ENCODE results near the gene FAM50B.
"Not testable (repeated sequence)": the region's sequence is repeated elsewhere in the genome, so short reads cannot be mapped to it uniquely, and the experiment has no call there.

FAM50B gene

GRCh38 chr6:3852391-3852790 is 3.2 kb downstream of the FAM50B start:
- no peak overlapping the region for H3K9ac ChIP-seq (ENCODE audit: low read length)
- no peak overlapping the region for H3K4me3 ChIP-seq (ENCODE audit: low read depth in 1 of 2, low read length in 2 of 2)
- H3K9me3 ChIP-seq (ENCODE audit: low read length), result no peaks in the 10 kb centered on the region
- H3K4me1 ChIP-seq (ENCODE audit: insufficient read depth, low read length), result peaks cover 13% of the 10 kb centered on the region
- H3K36me3 ChIP-seq (ENCODE audit: insufficient read depth, low read length), result no peaks in the 10 kb centered on the region
- no peak overlapping the region for H3K27ac ChIP-seq (ENCODE audit: low read depth, low read length)
- no peaks in the 10 kb centered on the region for H3K27me3 ChIP-seq (ENCODE audit: control insufficient read depth in 1 of 2, insufficient read depth in 2 of 2, low read length in 2 of 2)

GRCh38 chr6:3855866-3856265 is 6.7 kb downstream of the FAM50B start:
- Histone ChIP-seq H3K27me3 (ENCODE audit: control insufficient read depth in 1 of 2, insufficient read depth in 2 of 2, low read length in 2 of 2) (no peaks in the 10 kb centered on the region), H3K27ac (ENCODE audit: low read depth, low read length) (no peak overlapping the region), H3K4me3 (ENCODE audit: low read depth in 1 of 2, low read length in 2 of 2) (no peak overlapping the region), H3K36me3 (ENCODE audit: insufficient read depth, low read length) (no peaks in the 10 kb centered on the region), H3K9me3 (ENCODE audit: low read length) (no peaks in the 10 kb centered on the region), H3K9ac (ENCODE audit: low read length) (no peak overlapping the region), H3K4me1 (ENCODE audit: insufficient read depth, low read length) (peaks cover 1% of the 10 kb centered on the region)

GRCh38 chr6:3856576-3856975 is 7.4 kb downstream of the FAM50B start:
- H3K4me1 ChIP-seq (ENCODE audit: insufficient read depth, low read length), result no peaks in the 10 kb centered on the region
- no peaks in the 10 kb centered on the region for H3K27me3 ChIP-seq (ENCODE audit: control insufficient read depth in 1 of 2, insufficient read depth in 2 of 2, low read length in 2 of 2)
- H3K4me3 ChIP-seq (ENCODE audit: low read depth in 1 of 2, low read length in 2 of 2), result no peak overlapping the region
- no peak overlapping the region for H3K9ac ChIP-seq (ENCODE audit: low read length)
- H3K36me3 ChIP-seq (ENCODE audit: insufficient read depth, low read length), result no peaks in the 10 kb centered on the region
- no peaks in the 10 kb centered on the region for H3K9me3 ChIP-seq (ENCODE audit: low read length)
- no peak overlapping the region for H3K27ac ChIP-seq (ENCODE audit: low read depth, low read length)

GRCh38 chr6:3857468-3858456 is 8.6 kb downstream of the FAM50B start:
- no peak overlapping the region for H3K27ac ChIP-seq (ENCODE audit: low read depth, low read length)
- H3K4me1 ChIP-seq (ENCODE audit: insufficient read depth, low read length), result no peaks in the 10 kb centered on the region
- H3K36me3 ChIP-seq (ENCODE audit: insufficient read depth, low read length), result no peaks in the 10 kb centered on the region
- H3K27me3 ChIP-seq (ENCODE audit: control insufficient read depth in 1 of 2, insufficient read depth in 2 of 2, low read length in 2 of 2), result no peaks in the 10 kb centered on the region
- no peak overlapping the region for H3K4me3 ChIP-seq (ENCODE audit: low read depth in 1 of 2, low read length in 2 of 2)
- no peaks in the 10 kb centered on the region for H3K9me3 ChIP-seq (ENCODE audit: low read length)
- H3K9ac ChIP-seq (ENCODE audit: low read length), result no peak overlapping the region

- H3K27ac ChIP-seq (ENCODE audit: low read depth, low read length), result no peak overlapping the region
- H3K9me3 ChIP-seq (ENCODE audit: low read length), result no peaks in the 10 kb centered on the region
- no peak overlapping the region for H3K4me3 ChIP-seq (ENCODE audit: low read depth in 1 of 2, low read length in 2 of 2)
- no peak overlapping the region for H3K9ac ChIP-seq (ENCODE audit: low read length)
- no peaks in the 10 kb centered on the region for H3K4me1 ChIP-seq (ENCODE audit: insufficient read depth, low read length)
- no peaks in the 10 kb centered on the region for H3K27me3 ChIP-seq (ENCODE audit: control insufficient read depth in 1 of 2, insufficient read depth in 2 of 2, low read length in 2 of 2)
- no peaks in the 10 kb centered on the region for H3K36me3 ChIP-seq (ENCODE audit: insufficient read depth, low read length)
Measured at GRCh38 chr6:3859878-3860552, 10.8 kb downstream of the FAM50B start.

- H3K36me3 ChIP-seq (ENCODE audit: insufficient read depth, low read length), result no peaks in the 10 kb centered on the region
- H3K27me3 ChIP-seq (ENCODE audit: control insufficient read depth in 1 of 2, insufficient read depth in 2 of 2, low read length in 2 of 2), result no peaks in the 10 kb centered on the region
- no peak overlapping the region for H3K27ac ChIP-seq (ENCODE audit: low read depth, low read length)
- H3K4me1 ChIP-seq (ENCODE audit: insufficient read depth, low read length), result no peaks in the 10 kb centered on the region
- no peaks in the 10 kb centered on the region for H3K9me3 ChIP-seq (ENCODE audit: low read length)
- H3K4me3 ChIP-seq (ENCODE audit: low read depth in 1 of 2, low read length in 2 of 2), result no peak overlapping the region
- no peak overlapping the region for H3K9ac ChIP-seq (ENCODE audit: low read length)
Measured at GRCh38 chr6:3861424-3861823, 12.3 kb downstream of the FAM50B start.

- no peak overlapping the region for H3K9ac ChIP-seq (ENCODE audit: low read length)
- H3K9me3 ChIP-seq (ENCODE audit: low read length), result no peaks in the 10 kb centered on the region
- H3K27me3 ChIP-seq (ENCODE audit: control insufficient read depth in 1 of 2, insufficient read depth in 2 of 2, low read length in 2 of 2), result no peaks in the 10 kb centered on the region
Measured at GRCh38 chr6:3862038-3862437, 12.9 kb downstream of the FAM50B start.

GRCh38 chr6:3863322-3863721 is 14.1 kb downstream of the FAM50B start:
- not testable (repeated sequence) for H3K36me3 ChIP-seq (ENCODE audit: insufficient read depth, low read length); H3K4me3 ChIP-seq (ENCODE audit: low read depth in 1 of 2, low read length in 2 of 2); H3K9me3 ChIP-seq (ENCODE audit: low read length); H3K27ac ChIP-seq (ENCODE audit: low read depth, low read length); H3K4me1 ChIP-seq (ENCODE audit: insufficient read depth, low read length); H3K9ac ChIP-seq (ENCODE audit: low read length); H3K27me3 ChIP-seq (ENCODE audit: control insufficient read depth in 1 of 2, insufficient read depth in 2 of 2, low read length in 2 of 2)

More at GRCh38 chr6:3862038-3862437, 12.9 kb downstream of the FAM50B start:
- Histone ChIP-seq H3K4me3 (ENCODE audit: low read depth in 1 of 2, low read length in 2 of 2) (no peak overlapping the region), H3K4me1 (ENCODE audit: insufficient read depth, low read length) (no peaks in the 10 kb centered on the region), H3K36me3 (ENCODE audit: insufficient read depth, low read length) (no peaks in the 10 kb centered on the region), H3K27ac (ENCODE audit: low read depth, low read length) (no peak overlapping the region)

- H3K27ac ChIP-seq (ENCODE audit: low read depth, low read length), result no peak overlapping the region
- H3K4me1 ChIP-seq (ENCODE audit: insufficient read depth, low read length), result no peaks in the 10 kb centered on the region
- H3K36me3 ChIP-seq (ENCODE audit: insufficient read depth, low read length), result no peaks in the 10 kb centered on the region
- H3K9me3 ChIP-seq (ENCODE audit: low read length), result no peaks in the 10 kb centered on the region
- no peak overlapping the region for H3K9ac ChIP-seq (ENCODE audit: low read length)
- H3K4me3 ChIP-seq (ENCODE audit: low read depth in 1 of 2, low read length in 2 of 2), result no peak overlapping the region
- H3K27me3 ChIP-seq (ENCODE audit: control insufficient read depth in 1 of 2, insufficient read depth in 2 of 2, low read length in 2 of 2), result no peaks in the 10 kb centered on the region
Measured at GRCh38 chr6:3865463-3865862, 16.3 kb downstream of the FAM50B start.

GRCh38 chr6:3867641-3868502 is 18.7 kb downstream of the FAM50B start:
- no peak overlapping the region for H3K27ac ChIP-seq (ENCODE audit: low read depth, low read length)
- H3K36me3 ChIP-seq (ENCODE audit: insufficient read depth, low read length), result no peaks in the 10 kb centered on the region
- no peak overlapping the region for H3K4me3 ChIP-seq (ENCODE audit: low read depth in 1 of 2, low read length in 2 of 2)
- H3K4me1 ChIP-seq (ENCODE audit: insufficient read depth, low read length), result no peaks in the 10 kb centered on the region
- no peaks in the 10 kb centered on the region for H3K9me3 ChIP-seq (ENCODE audit: low read length)
- H3K9ac ChIP-seq (ENCODE audit: low read length), result no peak overlapping the region
- no peaks in the 10 kb centered on the region for H3K27me3 ChIP-seq (ENCODE audit: control insufficient read depth in 1 of 2, insufficient read depth in 2 of 2, low read length in 2 of 2)

GRCh38 chr6:3868544-3868943 is 19.4 kb downstream of the FAM50B start:
- Histone ChIP-seq H3K4me3 (ENCODE audit: low read depth in 1 of 2, low read length in 2 of 2) (no peak overlapping the region), H3K4me1 (ENCODE audit: insufficient read depth, low read length) (no peaks in the 10 kb centered on the region)

More at GRCh38 chr6:3868544-3868943, 19.4 kb downstream of the FAM50B start:
- Histone ChIP-seq H3K27ac (ENCODE audit: low read depth, low read length) (no peak overlapping the region), H3K9me3 (ENCODE audit: low read length) (no peaks in the 10 kb centered on the region), H3K36me3 (ENCODE audit: insufficient read depth, low read length) (no peaks in the 10 kb centered on the region), H3K27me3 (ENCODE audit: control insufficient read depth in 1 of 2, insufficient read depth in 2 of 2, low read length in 2 of 2) (no peaks in the 10 kb centered on the region), H3K9ac (ENCODE audit: low read length) (no peak overlapping the region)

Data from muscle layer of colon (tissue), 2 donors.